ENCODE data around the gene PALB2. TPM values are rescaled to one million over a fixed set of nuclear protein-coding genes. Genes with fewer than 3 reads are reported as not detected.

The PALB2 gene
- total and polyA plus RNA-seq, 9 of the 15 experiments (the other 6 are each of a cell fraction or from before 2014, with no cell fraction given): 7.0 to 25.8 (median 15.2) TPM

DNA sequence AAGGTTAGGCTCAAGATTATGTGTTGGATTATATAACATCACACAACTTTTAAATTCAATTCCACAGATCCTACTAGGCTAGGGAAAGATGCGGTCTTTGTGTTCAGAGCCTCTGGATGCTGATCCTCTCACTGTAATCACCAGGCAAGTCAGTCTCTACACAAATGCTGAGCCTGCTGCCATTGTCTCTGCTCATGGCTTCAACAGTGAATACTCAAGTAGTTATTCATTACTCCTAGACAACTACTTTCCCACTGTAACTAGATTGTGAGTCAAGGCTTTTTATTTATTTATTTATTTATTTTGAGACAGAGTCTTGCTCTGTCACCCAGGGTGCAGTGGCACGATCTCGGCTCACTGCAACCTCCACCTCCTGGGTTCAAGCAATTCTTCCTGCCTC lies 29.2 kb downstream of the PALB2 start:
- Histone ChIP-seq H3K27me3 (ENCODE audit: control insufficient read depth in 2 of 2, insufficient read depth in 2 of 2, low read length in 2 of 2) (no peaks in the 10 kb centered on the region), H4K20me1 (replicated peaks; ENCODE audit: control insufficient read depth, insufficient read depth, low read length) (no peaks in the 10 kb centered on the region), H3K9ac (ENCODE audit: insufficient read depth in 1 of 2, low read depth in 2 of 2, low read length in 2 of 2) (no peak overlapping the region), H2AFZ (ENCODE audit: low read depth, low read length) (no peak overlapping the region), H3K4me3 (no peak overlapping the region), H3K4me1 (replicated peaks in 1 of 2; ENCODE audit: control insufficient read depth in 2 of 2, insufficient read depth in 2 of 2, low read length in 2 of 2) (no peaks in the 10 kb centered on the region), H3K27ac (ENCODE audit: extremely low read depth, low read depth, low read length) (no peak overlapping the region), H3K4me2 (ENCODE audit: insufficient read depth, low read length) (no peak overlapping the region), H3K79me2 (ENCODE audit: control insufficient read depth, insufficient read depth, low read length) (no peaks in the 10 kb centered on the region), H3K36me3 (ENCODE audit: control insufficient read depth, insufficient read depth, low read length) (peaks cover 54% of the 10 kb centered on the region), H3K9me3 (replicated peaks; ENCODE audit: control insufficient read depth, insufficient read depth, low read depth, low read length) (no peaks in the 10 kb centered on the region), H3K9me1 (ENCODE audit: control insufficient read depth, insufficient read depth, low read length) (no peaks in the 10 kb centered on the region)
- CTCF ChIA-PET (ENCODE audit: low intra/inter-chr PET ratio): no interaction called here
- intact Hi-C loops (cut with micrococcal nuclease): no loop called here
- POLR2A ChIA-PET: no interaction called here
- DNase-seq (ENCODE audit: extremely low read depth in 1 of 4, low spot score in 3 of 4) (no peak), ATAC-seq (no peak), FAIRE-seq (no peak)
- TF ChIP-seq NCOR1 (IDR thresholded peaks at IDR 0.05) (no peak), FOXA1 (IDR thresholded peaks at IDR 0.05; ENCODE audit: borderline replicate concordance) (no peak), ZBTB7A (IDR thresholded peaks at IDR 0.05; ENCODE audit: borderline replicate concordance, control insufficient read depth, low read depth, low read length) (no peak), ZNF23 (CRISPR knock-in tag; IDR thresholded peaks at IDR 0.05) (no peak), PCBP2 (IDR thresholded peaks at IDR 0.05; ENCODE audit: low read depth, low read length, poor library complexity, severe bottlenecking) (no peak), CREB1 (IDR thresholded peaks at IDR 0.05) (no peak), CREB1 (CRISPR knock-in tag; IDR thresholded peaks at IDR 0.05) (no peak), ZEB2 (IDR thresholded peaks at IDR 0.05) (no peak), MIER1 (IDR thresholded peaks at IDR 0.05; ENCODE audit: low read depth) (no peak), KDM2B (CRISPR knock-in tag; IDR thresholded peaks at IDR 0.05) (no peak)
- in situ Hi-C loops (cut with MboI): no loop called here
- WGBS (ENCODE audit: insufficient coverage, low coverage, missing lambda C conversion rate): 94% methylated on average over 3 of the region's 3 CpGs
- BruUV-seq (replicated peaks): no TSS peak

Data from K562 (cell line).